Measurements from ENCODE around the gene SLC25A13. TPM values are rescaled to one million over a fixed set of nuclear protein-coding genes. Genes with fewer than 3 reads are reported as not detected.

Gene SLC25A13
- total RNA-seq, 1 experiment from 2014 or later, result 29.7 TPM

DNA sequence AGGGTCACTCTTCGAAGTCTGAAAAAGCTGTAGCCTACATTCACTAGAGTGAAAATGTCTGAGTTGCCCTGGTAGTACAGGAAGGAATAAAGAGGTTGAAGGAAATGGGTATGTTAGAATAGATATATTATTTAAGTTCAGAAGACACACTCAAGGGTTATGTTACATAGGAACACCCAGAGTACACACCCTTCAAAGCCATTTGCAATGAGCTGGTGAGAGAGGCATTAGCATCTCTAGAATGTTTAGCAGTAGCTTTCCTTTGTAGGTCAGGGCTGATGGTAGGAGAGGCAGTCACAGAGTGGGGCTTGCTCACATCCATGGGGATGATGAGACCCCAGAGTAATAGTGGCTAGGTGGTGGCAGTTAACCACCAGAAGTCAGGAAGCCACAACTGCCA, 221.2 kb downstream of the SLC25A13 start:
- no peak for DNase-seq (ENCODE audit: low read depth)

GRCh38 chr7:96097835-96098234, 224.1 kb downstream of the SLC25A13 start:
- no peak for DNase-seq (ENCODE audit: low read depth)

DNA sequence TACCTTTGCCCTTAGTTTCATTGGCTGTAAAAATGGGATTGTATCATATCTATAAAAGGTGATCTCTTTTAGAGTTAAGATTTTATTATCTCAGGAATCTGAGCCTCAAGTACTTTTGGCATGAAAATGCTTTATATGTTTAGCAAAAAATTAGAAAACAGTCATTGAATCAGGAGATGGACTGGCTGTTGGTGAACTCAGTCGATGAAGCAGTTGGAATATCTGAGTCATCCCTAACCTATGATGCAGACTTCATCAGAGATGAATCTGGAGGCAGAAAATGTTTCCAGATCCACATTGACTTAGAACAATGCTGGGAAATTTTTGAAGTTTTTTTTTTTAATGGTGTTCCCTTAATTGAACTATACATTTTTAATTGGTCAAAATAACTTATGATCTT, 228.5 kb downstream of the SLC25A13 start:
- peak; percentile 92 for DNase-seq (ENCODE audit: low read depth)

- no peak for DNase-seq (ENCODE audit: low read depth)
These were observed 231.1 kb downstream of the SLC25A13 start for GRCh38 chr7:96090756-96091155.

- DNase-seq (ENCODE audit: low read depth), result no peak
These were observed 232.4 kb downstream of the SLC25A13 start for GRCh38 chr7:96089511-96089910.

GRCh38 chr7:96088579-96088978, 233.3 kb downstream of the SLC25A13 start:
- DNase-seq (ENCODE audit: low read depth), result no peak

DNA sequence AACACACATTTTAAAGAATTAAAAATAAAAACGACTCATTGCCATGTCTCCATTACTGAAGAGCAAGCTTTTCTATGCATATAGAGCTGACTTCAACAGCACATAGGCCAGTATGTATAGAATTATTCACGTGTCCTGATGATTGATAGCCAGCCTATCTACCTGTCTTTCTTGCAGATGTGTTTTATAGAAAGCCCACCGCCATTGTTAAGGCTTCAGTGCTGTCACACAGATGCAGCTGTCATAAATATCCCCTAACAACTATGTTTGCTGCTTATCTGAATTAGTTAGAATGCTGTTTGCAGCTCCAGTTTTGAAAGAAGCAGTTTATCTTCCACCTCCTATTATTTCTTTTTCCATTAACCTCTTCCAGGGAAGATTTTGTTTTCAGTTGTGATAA, 235.9 kb downstream of the SLC25A13 start:
- DNase-seq (ENCODE audit: low read depth), result no peak

GRCh38 chr7:96084881-96085553, 236.9 kb downstream of the SLC25A13 start:
- peak; percentile 85 for DNase-seq (ENCODE audit: low read depth)

DNA sequence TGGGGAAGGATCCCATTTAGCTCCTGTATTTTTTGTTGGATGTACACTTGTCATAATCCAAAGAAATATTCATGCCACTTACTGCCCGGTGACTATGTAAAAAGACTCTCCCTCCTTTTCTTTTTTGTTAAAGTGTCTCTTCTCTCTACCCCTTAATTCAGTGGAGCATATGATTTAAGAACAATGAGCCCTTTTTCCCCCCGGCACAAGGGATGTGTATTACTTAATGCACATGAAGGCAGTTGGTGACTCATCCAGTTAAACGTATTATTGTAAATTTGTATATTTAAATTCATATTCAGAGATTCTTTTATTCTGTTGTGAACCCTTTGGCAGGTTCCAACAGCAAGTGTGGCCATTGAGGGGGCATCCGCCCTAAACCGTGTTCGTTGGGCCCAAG, 241.9 kb downstream of the SLC25A13 start:
- no peak for DNase-seq (ENCODE audit: low read depth)

- no peak for DNase-seq (ENCODE audit: low read depth)
These were observed 245.6 kb downstream of the SLC25A13 start for GRCh38 chr7:96076350-96076707.

DNA sequence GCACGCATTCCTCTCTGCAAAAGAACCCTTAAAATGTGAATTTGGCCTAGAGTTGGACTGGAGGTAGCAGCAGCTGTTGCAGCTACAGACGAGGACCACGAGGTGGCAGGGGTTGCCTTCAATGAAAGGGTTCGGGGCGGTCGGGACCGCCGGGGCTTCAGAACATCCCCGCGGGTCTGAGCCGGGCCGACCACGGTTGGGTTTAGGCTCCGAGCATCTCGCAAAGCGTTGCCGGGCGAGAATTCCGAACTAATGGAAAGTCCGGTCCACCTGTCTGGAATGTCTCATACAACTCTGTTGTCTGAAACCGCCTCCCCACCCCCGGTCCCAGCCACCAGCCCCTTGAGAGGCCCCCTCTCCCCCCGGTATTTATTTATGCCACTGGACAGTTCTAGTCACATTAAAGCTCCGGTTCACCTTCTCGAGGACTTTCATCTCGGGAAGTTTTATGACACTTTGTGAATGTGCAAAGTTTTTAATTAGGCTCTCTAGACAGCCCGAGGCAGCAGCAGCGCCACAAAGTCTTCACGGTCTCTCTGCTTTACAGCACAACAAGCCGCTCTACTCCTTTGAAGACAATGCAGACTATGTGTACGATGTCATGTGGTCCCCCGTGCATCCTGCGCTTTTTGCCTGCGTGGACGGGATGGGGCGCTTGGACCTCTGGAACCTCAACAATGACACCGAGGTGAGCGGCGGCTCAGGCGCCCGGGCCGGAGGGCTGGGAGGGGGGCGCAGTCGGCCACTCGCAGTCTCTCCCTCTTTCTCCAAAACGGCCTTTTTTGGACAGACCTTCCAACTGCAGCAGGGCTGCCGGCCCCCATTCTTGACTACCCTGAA, 246.2 kb downstream of the SLC25A13 start:
- peak; percentile 66 for DNase-seq (ENCODE audit: low read depth)

DNA sequence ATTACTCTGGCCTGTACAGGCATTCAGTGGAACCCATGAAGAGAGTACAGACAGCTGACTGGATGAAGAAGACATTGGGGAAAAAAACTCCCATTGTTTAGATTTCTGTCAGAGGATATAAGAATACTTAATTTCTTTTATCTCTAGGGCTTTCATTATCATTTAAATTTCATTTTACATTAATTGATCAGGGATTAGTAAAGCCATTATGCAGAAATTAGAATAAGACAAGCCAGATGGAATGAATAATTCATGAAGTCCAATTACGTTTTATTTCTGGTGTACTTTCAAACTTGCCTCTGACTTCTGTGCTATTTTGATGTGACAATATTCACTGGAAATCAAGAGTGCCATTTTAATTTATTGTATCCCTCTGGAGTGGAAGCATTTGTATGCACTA, 247.0 kb downstream of the SLC25A13 start:
- DNase-seq (ENCODE audit: low read depth), result no peak

Data from M059J (cell line).